Epithelial cell of esophagus (primary cell): Measurements from ENCODE around the gene KDSR.

Experiments
- DNase-seq: peaks from one replicate; pipeline ENCODE4 v3.0.0; 2010; ENCODE audit warnings: low read depth
- H3K4me3 ChIP-seq: 2 replicates; pipeline ENCODE4 v1.5.1; 2011; ENCODE audit warnings: mild to moderate bottlenecking, low read length, control low read depth
- TF ChIP-seq, protein P1 (sequence below): IDR thresholded peaks from 2 replicates; pipeline ENCODE4 v1.5.1; 2011; ENCODE audit warnings: low read depth, mild to moderate bottlenecking, low read length, control low read depth, inconsistent platforms; ENCODE audit not compliant: insufficient read depth; ENCODE audit errors: missing control alignments

Gene KDSR

DNA sequence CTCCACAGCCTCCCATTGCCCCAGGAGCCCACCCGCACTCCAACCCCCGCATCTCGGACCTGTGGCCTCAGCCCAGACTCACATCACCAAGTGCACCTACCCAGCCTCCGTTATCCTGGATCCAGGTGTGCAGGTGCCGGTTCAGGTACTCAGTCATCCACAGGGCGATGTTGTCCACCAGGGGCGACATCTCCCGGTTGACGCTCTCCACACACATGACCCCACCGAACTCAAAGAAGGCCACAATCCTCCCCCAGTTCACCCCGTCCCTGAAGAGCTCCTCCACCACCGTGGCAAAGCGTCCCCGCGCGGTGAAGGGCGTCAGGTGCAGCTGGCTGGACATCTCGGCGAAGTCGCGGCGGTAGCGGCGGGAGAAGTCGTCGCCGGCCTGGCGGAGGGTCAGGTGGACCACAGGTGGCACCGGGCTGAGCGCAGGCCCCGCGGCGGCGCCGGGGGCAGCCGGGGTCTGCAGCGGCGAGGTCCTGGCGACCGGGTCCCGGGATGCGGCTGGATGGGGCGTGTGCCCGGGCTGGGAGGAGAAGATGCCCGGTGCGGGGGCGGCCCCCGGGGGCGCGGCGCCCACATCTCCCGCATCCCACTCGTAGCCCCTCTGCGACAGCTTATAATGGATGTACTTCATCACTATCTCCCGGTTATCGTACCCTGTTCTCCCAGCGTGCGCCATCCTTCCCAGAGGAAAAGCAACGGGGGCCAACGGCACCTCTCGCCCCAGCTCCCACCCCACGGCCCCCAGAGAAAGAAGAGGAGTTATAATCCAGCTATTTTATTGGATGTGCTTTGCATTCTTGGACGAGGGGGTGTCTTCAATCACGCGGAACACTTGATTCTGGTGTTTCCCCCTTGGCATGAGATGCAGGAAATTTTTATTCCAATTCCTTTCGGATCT is 48.8 kb downstream of the KDSR start:
- TF ChIP-seq, protein P1, sequence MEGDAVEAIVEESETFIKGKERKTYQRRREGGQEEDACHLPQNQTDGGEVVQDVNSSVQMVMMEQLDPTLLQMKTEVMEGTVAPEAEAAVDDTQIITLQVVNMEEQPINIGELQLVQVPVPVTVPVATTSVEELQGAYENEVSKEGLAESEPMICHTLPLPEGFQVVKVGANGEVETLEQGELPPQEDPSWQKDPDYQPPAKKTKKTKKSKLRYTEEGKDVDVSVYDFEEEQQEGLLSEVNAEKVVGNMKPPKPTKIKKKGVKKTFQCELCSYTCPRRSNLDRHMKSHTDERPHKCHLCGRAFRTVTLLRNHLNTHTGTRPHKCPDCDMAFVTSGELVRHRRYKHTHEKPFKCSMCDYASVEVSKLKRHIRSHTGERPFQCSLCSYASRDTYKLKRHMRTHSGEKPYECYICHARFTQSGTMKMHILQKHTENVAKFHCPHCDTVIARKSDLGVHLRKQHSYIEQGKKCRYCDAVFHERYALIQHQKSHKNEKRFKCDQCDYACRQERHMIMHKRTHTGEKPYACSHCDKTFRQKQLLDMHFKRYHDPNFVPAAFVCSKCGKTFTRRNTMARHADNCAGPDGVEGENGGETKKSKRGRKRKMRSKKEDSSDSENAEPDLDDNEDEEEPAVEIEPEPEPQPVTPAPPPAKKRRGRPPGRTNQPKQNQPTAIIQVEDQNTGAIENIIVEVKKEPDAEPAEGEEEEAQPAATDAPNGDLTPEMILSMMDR: peak; percentile 49
- DNase-seq: peak; percentile 26
- no peak overlapping the region for H3K4me3 ChIP-seq

DNA sequence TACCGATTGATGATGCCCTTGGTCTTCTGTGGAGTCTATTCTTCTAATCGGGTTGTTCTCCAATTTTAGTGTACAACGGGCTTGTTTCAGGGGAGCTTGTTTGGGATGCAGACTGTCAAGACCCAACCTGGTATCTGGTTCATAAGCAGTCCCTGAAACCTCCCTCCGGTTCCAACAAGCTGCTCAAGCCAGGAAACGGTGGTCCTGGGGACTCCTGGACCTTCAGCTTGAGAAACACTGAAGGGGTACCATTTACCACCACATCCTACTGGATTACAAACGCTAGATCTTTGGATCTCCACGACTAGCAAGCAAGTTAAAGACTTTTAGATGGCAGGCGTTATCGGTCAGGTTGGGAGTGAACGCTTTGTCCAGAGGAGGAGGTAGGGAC is 49.5 kb downstream of the KDSR start:
- TF ChIP-seq, protein P1: no peak
- no peak for DNase-seq
- H3K4me3 ChIP-seq: no peak overlapping the region

DNA sequence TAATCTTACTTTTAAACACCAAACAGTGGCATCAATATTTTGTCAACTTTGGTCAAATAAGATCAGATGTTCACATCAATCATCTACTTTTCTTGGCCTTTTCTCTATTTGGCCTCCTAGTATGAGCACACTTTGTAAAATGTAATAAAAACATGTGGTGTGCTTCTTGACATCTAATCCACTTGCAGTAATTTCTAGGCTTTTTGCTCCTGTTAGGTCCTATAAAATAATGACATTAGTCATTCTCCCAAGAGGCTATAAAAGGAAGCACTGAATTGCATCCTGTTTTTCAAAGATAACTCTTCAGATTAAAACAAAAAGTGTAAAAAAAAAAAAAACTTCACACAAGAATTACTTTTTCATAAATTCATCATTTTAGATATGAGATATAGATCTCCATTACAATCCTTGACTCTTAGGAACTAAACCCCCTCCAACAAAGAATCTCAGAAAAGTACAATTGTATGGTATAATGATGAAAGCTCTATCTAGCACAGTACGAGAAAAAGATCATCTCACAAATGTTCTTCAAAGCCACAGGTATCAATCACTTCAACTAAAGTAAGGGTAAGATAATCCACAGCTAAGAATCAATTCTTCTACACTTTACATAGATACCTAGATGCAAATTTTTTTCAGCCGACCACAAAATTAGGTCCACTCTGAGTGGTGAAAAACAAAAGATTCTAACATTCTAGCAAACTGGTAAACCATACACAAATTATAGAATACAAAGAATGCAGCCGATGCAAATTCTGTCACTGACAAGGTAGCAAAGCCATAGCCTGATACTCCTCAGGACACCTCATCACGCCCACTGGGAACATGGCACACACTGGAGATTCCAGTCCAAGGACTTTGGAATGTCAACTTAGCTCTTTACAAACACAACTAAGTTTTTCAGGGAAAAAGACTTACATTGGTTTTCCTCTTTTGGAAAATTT is 50.1 kb downstream of the KDSR start:
- no peak overlapping the region for H3K4me3 ChIP-seq
- TF ChIP-seq, protein P1: no peak
- DNase-seq: no peak

DNA sequence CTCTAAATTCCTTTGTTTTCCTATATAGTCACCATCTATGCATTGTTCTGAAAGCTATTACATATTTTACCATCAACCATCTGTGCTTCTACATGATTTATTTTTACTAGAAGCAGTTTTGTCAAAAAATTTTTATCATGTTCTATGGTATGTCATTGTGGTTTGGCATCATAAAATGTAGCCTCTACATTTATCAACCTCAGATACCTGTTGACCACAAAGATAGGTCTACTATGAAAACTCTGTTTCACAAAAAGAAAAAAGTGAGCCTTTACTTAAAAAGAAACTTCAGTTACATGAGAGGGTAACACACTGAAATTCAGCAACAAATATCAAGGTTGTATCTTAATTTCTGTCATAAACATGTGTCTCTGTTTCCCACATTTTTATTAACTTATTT is 51.1 kb downstream of the KDSR start:
- TF ChIP-seq, protein P1: no peak
- DNase-seq: no peak
- no peak overlapping the region for H3K4me3 ChIP-seq

DNA sequence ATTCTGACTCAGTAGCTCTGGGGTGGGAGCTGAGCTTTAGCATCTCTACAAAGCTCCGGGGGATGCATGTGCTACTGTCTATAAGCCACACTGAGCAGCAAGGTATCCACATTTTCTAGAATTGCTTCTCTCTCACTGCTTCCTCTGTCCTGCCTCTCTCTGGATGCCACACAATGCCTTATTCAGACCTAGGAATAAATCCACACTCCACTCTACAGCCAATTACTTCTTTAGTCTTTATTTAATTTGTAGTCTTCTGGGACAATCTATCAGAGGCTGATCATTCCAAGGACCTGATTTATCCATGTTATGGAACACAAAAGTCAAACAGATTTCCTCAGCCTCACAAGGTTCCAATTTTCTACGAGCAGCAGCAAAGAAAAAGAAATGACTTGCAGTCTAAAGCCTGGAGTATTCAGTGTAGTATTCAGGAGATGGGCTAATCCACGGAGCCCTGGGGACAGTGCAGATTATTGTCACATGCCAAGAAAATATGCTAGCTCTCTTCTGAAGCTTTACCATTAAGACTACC is 51.8 kb downstream of the KDSR start:
- no peak for DNase-seq
- no peak overlapping the region for H3K4me3 ChIP-seq
- TF ChIP-seq, protein P1: no peak

DNA sequence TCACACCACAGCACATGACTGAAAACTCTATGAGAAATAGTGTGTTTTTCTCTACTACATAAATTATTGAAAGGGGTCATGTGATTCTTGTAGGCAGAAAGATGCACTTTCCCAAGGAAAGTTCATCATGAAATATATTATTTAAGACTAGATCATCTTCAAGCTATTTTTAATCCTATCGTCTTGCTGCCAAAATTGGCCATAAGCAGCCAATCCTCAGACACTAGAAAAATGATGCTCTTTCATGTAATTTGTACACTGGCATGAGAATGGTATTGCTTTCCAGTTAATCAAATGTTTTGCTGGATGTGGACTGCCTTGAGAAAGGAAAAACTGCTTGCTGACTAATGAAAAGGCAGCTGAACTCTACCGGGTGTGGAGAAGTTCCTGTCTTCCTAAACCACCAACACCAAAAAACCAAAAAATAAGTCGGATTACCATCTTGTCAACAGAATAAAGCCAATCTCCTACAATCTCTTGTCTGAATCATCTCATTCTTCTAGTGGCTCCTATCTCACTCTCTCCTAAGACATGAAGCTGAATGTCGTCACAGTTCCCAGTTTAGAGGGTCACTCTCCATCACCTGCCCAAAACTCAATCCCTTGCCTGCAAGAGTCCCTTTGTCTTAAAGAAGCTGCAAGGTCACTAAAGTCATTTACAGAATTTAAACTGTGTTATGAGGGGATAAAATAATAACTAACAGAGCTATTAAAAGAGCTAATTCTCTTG is 52.8 kb downstream of the KDSR start:
- DNase-seq: no peak
- no peak overlapping the region for H3K4me3 ChIP-seq
- TF ChIP-seq, protein P1: no peak
